Effector CD8-positive, alpha-beta T cell (primary cell): ENCODE data around the gene HMGCLL1.

Experiments used
- DNase-seq: peaks from one replicate; lab custom pipeline; 2025; lab: John Stamatoyannopoulos, UW
- total RNA-seq, 4 experiments: gene quantifications; one replicate each; lab custom pipeline; 2026; lab: John Stamatoyannopoulos, UW

Gene HMGCLL1
- 0 reads per million in 4 experiments for total RNA-seq

DNA sequence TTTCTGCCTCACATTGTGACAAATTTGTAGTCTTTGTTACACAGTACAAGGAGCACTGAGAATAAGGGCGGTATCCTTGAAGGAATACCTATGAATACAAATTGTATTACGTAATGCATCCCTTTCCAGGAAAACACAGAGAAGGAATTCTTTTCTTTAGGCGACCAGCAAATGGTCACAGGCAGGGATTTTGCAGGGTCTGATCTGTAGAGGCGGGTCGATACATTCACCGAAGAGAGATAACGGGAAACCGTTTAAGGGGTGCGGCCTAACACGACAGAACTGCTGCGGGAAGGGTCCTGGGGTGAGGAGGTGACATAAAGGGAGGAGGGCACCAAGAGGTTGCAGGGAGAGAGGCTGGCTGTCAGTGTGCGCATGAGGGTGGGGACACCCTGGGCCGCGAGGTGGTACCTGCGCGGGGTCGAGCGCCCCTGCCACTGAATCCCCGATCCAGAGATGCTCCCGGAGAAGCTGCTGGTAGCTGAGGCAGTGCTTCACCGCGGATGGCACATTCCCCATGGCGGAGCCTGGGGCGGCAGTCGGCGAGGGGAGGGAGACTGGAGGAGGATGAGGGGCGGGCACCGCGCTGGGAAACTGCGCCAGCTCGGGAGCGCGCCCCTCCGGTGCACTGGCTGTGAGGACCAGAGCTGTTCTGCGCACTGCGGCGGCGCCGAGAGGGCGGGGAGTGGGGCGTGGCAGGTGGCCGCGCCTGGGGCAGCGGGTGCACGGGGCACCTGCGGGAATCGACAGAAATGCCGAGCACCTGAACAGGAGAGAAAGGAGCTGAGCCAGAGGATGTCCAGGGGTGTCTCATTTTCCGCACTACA is at the start of gene HMGCLL1:
Gene HMGCLL1 (minus strand): TSS at position 656 of the 827 bp plus-strand sequence. CDS start 137 bp downstream, at position 519.
- DNase-seq: no peak

GRCh38 chr6:55621993-55622392 is 43.0 kb upstream of the HMGCLL1 start:
- DNase-seq: no peak

DNA sequence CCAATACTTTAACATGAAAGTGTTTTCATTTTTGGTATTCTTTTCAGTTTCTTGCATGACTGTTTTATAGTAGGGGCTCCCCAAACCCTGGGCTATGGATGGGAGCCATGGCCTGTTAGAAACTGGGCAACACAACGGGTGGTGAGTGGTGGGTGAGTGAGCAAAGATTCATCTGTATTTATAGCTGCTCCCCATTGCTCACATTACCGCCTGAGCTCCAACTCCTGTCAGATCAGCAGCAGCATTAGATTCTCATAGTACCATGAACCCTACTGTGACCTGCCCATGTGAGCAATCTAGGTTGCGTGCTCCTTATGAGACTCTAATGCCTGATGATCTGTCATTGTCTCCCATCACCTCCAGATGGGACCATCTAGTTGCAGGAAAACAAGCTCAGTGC is 42.3 kb upstream of the HMGCLL1 start:
- DNase-seq: no peak

- DNase-seq: no peak
These were observed 38.3 kb upstream of the HMGCLL1 start for GRCh38 chr6:55617272-55617671.

GRCh38 chr6:55604021-55604420 is 25.0 kb upstream of the HMGCLL1 start:
- no peak for DNase-seq

- no peak for DNase-seq
These were observed 22.1 kb upstream of the HMGCLL1 start for GRCh38 chr6:55601120-55601519.

- no peak for DNase-seq
These were observed 15.4 kb upstream of the HMGCLL1 start for GRCh38 chr6:55594442-55594841.

GRCh38 chr6:55584654-55585354 is 5.8 kb upstream of the HMGCLL1 start:
- no peak for DNase-seq

DNA sequence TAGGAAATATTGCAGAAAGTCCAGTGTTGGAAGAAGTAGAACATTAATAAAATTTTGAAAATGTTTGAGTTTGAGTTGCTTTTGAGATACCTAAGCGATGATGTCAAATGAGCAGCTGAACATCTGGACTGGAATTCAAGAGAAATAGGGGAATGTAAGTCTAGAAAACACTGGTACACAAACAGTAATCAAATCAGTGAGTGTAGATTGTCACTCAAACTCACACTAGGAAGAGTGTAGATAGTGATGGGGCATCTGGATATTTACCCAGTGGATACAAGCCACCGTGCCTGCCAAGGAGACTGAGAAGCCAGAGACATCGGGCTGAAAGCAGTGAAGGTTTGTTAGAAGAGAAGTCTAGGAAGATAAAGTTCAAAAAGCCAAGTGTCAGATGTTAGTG is 2.2 kb downstream of the HMGCLL1 start:
- DNase-seq: no peak

GRCh38 chr6:55574556-55574955 is 4.4 kb downstream of the HMGCLL1 start:
- no peak for DNase-seq

DNA sequence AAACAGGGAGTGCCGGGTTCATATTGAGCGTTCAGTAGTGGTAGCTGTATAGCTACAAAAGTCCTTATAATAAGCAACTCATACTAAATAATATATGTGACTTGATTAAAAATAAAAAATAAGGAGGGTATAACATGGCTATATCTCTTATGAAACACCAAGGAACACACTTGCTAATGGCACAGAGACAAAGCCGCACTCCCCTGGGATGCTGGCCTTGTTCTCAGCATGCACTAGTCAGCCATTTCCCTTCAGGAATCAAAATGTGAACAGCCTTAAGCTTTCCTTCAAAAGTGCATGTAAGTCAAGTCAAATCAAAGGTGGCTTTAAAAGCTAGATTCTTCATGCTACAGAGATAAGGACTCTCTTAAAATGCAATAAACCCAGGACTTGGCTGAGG is 9.4 kb downstream of the HMGCLL1 start:
- DNase-seq: no peak

- no peak for DNase-seq
These were observed 10.1 kb downstream of the HMGCLL1 start for GRCh38 chr6:55568808-55569439.

- no peak for DNase-seq
These were observed 11.4 kb downstream of the HMGCLL1 start for GRCh38 chr6:55567558-55567957.

DNA sequence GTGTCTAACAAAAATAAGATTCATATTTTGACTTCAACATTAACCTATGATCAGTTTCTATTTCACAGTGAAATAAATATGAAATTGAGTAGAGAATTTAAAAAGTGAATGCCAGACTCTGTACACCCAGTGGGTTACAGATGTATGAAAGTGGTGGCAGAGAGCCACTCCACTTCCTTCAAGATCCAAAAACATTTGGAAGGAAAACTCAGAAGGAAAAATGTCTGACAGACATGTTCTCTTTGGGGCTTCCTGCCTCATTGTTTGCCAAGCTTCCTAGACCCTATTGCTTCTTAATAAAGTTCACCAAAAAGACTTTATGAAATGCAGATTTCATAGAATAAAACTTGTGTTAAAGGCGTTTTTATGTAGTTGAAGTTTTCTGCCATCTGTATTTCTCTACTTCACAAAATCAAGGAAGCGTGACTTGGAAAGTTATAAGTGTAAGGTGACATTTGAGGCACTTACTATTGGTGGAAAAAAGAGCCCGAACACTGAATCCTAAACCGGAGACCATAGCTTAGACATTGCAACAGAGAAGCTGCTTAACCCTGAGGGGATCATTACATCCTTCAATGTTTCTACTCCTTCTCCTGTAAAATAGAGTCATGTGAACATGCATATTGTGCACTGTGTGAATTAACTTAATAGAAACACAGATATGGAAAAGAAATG is 12.8 kb downstream of the HMGCLL1 start:
- DNase-seq: no peak

DNA sequence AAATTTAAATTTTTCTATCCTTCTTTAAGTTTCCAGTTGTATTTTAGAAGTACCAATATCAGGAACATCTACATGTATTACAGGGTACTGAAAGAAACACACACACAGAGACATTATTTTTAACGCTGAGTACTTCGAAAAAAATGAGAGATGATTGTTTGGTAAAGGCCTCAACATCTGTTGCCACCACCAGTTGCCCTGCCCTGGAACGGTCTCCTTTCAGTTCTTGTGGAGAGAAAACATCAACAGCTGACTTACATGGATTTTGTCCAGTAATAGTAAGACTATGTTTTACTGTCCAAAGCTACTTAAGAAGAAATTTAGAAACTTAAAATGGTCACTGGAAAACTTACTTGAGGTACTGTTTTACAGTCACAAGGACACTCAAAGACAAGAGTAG is 16.7 kb downstream of the HMGCLL1 start:
- no peak for DNase-seq

DNA sequence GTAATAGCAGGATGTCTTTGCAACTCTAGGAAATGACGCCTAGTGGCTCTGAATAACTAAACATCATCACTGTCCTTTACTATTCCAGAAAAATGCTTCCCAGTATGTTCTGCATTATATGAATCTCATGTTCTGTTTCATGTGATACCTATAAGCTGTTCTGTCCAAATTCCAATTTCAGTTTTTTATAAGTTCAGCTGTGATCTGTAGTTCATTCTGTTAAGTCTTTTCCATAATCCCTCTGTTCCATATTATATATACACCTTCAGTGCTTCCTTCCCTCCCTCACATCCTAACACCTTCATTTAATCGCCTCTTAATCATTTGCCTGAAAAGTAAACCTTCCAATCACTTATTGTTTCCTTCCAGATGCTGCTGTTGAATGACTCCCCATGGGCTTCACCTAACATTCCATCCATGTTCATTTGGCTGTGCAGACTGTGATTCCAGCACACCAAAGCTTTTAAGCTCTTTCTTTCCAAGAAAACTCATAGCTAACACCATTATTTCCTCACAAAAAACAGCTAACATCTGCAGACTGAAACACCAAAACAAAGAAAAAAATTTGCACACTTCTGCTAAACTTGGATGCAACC is 18.6 kb downstream of the HMGCLL1 start:
- no peak for DNase-seq

DNA sequence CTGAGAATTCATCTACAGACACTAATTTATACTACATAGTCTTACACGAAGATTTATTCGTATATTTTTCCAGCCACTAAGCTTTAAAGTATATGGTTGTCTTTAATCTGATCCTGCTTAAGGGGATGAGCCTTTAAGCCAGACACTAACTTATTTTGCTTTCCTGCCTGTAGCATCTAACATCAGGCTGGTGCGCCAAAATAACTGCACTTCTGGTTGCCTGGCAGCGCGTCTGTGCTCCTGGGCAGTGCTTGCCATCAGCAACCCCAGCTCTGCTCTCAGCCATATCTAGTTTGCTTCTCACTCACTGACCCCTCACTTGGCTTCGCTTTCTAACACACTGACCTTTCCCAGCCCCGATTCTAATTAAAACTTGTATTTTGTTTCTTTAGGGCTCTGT is 21.8 kb downstream of the HMGCLL1 start:
- no peak for DNase-seq

DNA sequence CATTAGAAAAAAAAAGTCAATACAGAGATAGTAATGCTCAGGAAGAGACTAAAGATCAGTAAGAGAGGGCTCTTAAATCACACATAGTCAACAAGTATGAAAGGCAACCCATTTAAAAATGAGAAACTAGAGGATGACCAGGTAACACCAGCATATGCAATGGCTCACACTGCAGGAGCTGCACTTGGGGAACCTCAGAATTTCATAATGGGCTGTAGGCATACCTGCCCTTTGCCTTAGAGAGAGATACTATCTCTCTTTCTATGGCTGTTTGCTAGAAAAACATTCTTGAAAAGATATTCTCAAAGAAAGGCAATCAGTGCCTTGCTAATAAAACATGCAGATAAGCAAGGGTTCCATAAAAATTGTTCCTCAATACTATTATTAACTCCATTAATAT is 33.2 kb downstream of the HMGCLL1 start:
- DNase-seq: no peak

DNA sequence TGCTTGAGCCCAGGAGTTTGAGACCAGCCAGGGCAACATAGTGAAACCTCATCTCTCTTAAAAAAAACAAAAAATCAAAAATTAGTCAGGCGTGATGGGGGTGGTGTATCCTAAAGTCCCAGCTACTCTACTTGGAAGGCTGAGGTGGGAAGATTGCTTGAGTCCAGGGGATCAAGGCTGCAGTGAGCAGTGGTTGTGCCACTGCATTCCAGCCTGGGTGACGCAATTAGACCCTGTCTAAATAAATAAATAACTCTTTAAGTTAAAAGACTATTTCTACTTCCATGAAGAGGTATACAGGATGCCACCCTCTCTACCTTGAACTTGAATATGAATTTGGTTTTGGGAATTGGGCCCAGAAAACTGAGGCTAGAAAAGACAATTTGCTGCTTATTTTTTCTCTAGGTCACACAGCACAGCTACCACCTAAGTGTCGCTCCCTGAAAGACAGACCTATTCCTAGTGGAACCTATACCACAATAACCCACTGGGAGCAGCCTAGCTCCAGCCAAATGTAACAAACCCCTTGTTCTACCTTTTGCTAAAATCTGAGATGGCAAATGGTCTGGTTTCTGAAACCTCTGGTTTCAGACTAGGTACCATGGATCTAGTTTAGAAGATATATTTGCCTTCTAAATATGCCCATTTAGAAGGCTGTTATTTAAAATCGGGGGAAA is 35.2 kb downstream of the HMGCLL1 start:
- no peak for DNase-seq

GRCh38 chr6:55541024-55541423 is 38.0 kb downstream of the HMGCLL1 start:
- DNase-seq: no peak

DNA sequence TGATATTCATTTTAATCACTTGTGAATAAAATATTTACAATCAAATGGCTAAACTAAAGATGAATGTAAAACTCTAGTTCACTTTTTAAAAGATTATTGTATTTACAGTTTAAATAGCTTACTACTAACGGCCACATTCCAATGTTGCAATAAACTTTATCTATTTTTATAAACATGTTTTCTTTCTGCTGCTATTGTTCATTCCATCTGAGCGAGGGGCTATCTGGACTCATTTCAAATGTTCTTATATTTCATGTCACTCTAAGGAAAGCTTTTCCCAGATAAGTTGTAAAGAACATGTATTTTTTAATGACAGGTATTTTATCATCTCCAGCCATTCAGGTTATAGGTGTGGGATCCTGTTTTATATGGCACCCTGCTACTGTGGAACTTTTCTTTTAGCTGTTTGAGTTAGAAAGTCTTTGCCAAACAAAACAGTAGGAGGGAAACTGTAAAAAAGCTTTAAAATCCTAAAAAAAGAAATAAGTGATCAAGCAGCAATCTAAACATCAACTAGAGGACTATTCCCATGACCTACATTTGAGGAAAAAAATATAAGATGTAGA is 42.5 kb downstream of the HMGCLL1 start:
- DNase-seq: no peak
